Measurements from ENCODE around the gene KLHL2. TPM values are rescaled to one million over a fixed set of nuclear protein-coding genes. Genes with fewer than 3 reads are reported as not detected.
A peak's percentile ranks its signal among the peaks of the same experiment; 100 is the strongest.

KLHL2 gene
- total and polyA plus RNA-seq, 2 experiments from 2014 or later: 7.1 to 14.8 TPM

- ATAC-seq (no peak), DNase-seq (ENCODE audit: low spot score) (no peak)
- Mint-ChIP-seq H3K4me1 (peaks cover 59% of the 10 kb centered on the region), H3K27me3 (ENCODE audit: insufficient read depth, low read depth, poor library complexity) (peaks cover 18% of the 10 kb centered on the region), H3K36me3 (ENCODE audit: low read depth) (no peaks in the 10 kb centered on the region), H3K27ac (no peak overlapping the region), H3K4me3 (peak overlapping the region; percentile 83), H3K9me3 (no peaks in the 10 kb centered on the region; the same call in 2 of the 3 replicates)
- H3F3A ChIP-seq (replicated peaks; ENCODE audit: low read depth): no peaks in the 10 kb centered on the region; the same call in 1 of the 2 replicates
- peak overlapping the region; percentile 97 for H3K4me2 ChIP-seq
- H3K27ac ChIP-seq (ENCODE audit: low read depth): no peak overlapping the region; the same call in 1 of the 2 replicates
- TF ChIP-seq NANOG (IDR thresholded peaks at IDR 0.05; ENCODE audit: borderline replicate concordance): no peak
- TF ChIP-seq, protein P1, sequence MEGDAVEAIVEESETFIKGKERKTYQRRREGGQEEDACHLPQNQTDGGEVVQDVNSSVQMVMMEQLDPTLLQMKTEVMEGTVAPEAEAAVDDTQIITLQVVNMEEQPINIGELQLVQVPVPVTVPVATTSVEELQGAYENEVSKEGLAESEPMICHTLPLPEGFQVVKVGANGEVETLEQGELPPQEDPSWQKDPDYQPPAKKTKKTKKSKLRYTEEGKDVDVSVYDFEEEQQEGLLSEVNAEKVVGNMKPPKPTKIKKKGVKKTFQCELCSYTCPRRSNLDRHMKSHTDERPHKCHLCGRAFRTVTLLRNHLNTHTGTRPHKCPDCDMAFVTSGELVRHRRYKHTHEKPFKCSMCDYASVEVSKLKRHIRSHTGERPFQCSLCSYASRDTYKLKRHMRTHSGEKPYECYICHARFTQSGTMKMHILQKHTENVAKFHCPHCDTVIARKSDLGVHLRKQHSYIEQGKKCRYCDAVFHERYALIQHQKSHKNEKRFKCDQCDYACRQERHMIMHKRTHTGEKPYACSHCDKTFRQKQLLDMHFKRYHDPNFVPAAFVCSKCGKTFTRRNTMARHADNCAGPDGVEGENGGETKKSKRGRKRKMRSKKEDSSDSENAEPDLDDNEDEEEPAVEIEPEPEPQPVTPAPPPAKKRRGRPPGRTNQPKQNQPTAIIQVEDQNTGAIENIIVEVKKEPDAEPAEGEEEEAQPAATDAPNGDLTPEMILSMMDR (conservative IDR thresholded peaks at IDR 0.05; ENCODE audit: low read depth in 2 of 2): no peak
- TF ChIP-seq, protein P2, sequence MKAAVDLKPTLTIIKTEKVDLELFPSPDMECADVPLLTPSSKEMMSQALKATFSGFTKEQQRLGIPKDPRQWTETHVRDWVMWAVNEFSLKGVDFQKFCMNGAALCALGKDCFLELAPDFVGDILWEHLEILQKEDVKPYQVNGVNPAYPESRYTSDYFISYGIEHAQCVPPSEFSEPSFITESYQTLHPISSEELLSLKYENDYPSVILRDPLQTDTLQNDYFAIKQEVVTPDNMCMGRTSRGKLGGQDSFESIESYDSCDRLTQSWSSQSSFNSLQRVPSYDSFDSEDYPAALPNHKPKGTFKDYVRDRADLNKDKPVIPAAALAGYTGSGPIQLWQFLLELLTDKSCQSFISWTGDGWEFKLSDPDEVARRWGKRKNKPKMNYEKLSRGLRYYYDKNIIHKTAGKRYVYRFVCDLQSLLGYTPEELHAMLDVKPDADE (IDR thresholded peaks at IDR 0.05): no peak
- TF ChIP-seq, protein P3, sequence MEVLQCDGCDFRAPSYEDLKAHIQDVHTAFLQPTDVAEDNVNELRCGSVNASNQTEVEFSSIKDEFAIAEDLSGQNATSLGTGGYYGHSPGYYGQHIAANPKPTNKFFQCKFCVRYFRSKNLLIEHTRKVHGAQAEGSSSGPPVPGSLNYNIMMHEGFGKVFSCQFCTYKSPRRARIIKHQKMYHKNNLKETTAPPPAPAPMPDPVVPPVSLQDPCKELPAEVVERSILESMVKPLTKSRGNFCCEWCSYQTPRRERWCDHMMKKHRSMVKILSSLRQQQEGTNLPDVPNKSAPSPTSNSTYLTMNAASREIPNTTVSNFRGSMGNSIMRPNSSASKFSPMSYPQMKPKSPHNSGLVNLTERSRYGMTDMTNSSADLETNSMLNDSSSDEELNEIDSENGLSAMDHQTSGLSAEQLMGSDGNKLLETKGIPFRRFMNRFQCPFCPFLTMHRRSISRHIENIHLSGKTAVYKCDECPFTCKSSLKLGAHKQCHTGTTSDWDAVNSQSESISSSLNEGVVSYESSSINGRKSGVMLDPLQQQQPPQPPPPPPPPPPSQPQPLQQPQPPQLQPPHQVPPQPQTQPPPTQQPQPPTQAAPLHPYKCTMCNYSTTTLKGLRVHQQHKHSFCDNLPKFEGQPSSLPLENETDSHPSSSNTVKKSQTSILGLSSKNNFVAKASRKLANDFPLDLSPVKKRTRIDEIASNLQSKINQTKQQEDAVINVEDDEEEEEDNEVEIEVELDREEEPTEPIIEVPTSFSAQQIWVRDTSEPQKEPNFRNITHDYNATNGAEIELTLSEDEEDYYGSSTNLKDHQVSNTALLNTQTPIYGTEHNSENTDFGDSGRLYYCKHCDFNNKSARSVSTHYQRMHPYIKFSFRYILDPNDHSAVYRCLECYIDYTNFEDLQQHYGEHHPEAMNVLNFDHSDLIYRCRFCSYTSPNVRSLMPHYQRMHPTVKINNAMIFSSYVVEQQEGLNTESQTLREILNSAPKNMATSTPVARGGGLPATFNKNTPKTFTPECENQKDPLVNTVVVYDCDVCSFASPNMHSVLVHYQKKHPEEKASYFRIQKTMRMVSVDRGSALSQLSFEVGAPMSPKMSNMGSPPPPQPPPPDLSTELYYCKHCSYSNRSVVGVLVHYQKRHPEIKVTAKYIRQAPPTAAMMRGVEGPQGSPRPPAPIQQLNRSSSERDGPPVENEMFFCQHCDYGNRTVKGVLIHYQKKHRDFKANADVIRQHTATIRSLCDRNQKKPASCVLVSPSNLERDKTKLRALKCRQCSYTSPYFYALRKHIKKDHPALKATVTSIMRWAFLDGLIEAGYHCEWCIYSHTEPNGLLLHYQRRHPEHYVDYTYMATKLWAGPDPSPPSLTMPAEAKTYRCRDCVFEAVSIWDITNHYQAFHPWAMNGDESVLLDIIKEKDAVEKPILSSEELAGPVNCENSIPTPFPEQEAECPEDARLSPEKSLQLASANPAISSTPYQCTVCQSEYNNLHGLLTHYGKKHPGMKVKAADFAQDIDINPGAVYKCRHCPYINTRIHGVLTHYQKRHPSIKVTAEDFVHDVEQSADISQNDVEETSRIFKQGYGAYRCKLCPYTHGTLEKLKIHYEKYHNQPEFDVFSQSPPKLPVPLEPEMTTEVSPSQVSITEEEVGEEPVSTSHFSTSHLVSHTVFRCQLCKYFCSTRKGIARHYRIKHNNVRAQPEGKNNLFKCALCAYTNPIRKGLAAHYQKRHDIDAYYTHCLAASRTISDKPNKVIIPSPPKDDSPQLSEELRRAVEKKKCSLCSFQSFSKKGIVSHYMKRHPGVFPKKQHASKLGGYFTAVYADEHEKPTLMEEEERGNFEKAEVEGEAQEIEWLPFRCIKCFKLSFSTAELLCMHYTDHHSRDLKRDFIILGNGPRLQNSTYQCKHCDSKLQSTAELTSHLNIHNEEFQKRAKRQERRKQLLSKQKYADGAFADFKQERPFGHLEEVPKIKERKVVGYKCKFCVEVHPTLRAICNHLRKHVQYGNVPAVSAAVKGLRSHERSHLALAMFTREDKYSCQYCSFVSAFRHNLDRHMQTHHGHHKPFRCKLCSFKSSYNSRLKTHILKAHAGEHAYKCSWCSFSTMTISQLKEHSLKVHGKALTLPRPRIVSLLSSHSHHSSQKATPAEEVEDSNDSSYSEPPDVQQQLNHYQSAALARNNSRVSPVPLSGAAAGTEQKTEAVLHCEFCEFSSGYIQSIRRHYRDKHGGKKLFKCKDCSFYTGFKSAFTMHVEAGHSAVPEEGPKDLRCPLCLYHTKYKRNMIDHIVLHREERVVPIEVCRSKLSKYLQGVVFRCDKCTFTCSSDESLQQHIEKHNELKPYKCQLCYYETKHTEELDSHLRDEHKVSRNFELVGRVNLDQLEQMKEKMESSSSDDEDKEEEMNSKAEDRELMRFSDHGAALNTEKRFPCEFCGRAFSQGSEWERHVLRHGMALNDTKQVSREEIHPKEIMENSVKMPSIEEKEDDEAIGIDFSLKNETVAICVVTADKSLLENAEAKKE (CRISPR knock-in tag; IDR thresholded peaks at IDR 0.05): no peak
- TF ChIP-seq EZH2phosphoT487 (IDR thresholded peaks at IDR 0.05; ENCODE audit: unreplicated experiment): no peak
- no peak for TF ChIP-seq STAT1 (IDR thresholded peaks at IDR 0.05; ENCODE audit: unreplicated experiment)
- TF ChIP-seq, protein P4, sequence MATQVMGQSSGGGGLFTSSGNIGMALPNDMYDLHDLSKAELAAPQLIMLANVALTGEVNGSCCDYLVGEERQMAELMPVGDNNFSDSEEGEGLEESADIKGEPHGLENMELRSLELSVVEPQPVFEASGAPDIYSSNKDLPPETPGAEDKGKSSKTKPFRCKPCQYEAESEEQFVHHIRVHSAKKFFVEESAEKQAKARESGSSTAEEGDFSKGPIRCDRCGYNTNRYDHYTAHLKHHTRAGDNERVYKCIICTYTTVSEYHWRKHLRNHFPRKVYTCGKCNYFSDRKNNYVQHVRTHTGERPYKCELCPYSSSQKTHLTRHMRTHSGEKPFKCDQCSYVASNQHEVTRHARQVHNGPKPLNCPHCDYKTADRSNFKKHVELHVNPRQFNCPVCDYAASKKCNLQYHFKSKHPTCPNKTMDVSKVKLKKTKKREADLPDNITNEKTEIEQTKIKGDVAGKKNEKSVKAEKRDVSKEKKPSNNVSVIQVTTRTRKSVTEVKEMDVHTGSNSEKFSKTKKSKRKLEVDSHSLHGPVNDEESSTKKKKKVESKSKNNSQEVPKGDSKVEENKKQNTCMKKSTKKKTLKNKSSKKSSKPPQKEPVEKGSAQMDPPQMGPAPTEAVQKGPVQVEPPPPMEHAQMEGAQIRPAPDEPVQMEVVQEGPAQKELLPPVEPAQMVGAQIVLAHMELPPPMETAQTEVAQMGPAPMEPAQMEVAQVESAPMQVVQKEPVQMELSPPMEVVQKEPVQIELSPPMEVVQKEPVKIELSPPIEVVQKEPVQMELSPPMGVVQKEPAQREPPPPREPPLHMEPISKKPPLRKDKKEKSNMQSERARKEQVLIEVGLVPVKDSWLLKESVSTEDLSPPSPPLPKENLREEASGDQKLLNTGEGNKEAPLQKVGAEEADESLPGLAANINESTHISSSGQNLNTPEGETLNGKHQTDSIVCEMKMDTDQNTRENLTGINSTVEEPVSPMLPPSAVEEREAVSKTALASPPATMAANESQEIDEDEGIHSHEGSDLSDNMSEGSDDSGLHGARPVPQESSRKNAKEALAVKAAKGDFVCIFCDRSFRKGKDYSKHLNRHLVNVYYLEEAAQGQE (IDR thresholded peaks at IDR 0.05; ENCODE audit: unreplicated experiment): no peak
- H3K79me2 ChIP-seq (replicated peaks; ENCODE audit: insufficient read depth): peaks cover 50% of the 10 kb centered on the region
- H3K27me3 ChIP-seq (ENCODE audit: insufficient read depth): peaks cover 31% of the 10 kb centered on the region
- no peak overlapping the region for H2AFZ ChIP-seq
- H4K20me1 ChIP-seq (replicated peaks; ENCODE audit: insufficient read depth): no peaks in the 10 kb centered on the region; the same call in 1 of the 2 replicates
- peak overlapping the region; percentile 91 for H3K4me3 ChIP-seq
- H3K9me2 ChIP-seq (ENCODE audit: insufficient read depth): no peaks in the 10 kb centered on the region
- no peaks in the 10 kb centered on the region for H3K36me3 ChIP-seq (ENCODE audit: insufficient read depth)
- peaks cover 47% of the 10 kb centered on the region for H3K4me1 ChIP-seq (ENCODE audit: insufficient read depth)
Observed at GRCh38 chr4:165208741-165209388, 1.5 kb downstream of the KLHL2 start.

All from GM23338 (cell line).